GM21423 (cell line): ENCODE data around the gene IFNA10.
"Not testable (repeated sequence)": the region's sequence is repeated elsewhere in the genome, so short reads cannot be mapped to it uniquely, and the experiment has no call there.

Experiments used
- ATAC-seq: cut with Tn5 transposase; IDR thresholded peaks from one replicate; pipeline ENCODE4 v1.9.1; 2021; ENCODE audit warnings: mild to moderate bottlenecking, moderate library complexity; ENCODE audit not compliant: unreplicated experiment

Gene IFNA10

DNA sequence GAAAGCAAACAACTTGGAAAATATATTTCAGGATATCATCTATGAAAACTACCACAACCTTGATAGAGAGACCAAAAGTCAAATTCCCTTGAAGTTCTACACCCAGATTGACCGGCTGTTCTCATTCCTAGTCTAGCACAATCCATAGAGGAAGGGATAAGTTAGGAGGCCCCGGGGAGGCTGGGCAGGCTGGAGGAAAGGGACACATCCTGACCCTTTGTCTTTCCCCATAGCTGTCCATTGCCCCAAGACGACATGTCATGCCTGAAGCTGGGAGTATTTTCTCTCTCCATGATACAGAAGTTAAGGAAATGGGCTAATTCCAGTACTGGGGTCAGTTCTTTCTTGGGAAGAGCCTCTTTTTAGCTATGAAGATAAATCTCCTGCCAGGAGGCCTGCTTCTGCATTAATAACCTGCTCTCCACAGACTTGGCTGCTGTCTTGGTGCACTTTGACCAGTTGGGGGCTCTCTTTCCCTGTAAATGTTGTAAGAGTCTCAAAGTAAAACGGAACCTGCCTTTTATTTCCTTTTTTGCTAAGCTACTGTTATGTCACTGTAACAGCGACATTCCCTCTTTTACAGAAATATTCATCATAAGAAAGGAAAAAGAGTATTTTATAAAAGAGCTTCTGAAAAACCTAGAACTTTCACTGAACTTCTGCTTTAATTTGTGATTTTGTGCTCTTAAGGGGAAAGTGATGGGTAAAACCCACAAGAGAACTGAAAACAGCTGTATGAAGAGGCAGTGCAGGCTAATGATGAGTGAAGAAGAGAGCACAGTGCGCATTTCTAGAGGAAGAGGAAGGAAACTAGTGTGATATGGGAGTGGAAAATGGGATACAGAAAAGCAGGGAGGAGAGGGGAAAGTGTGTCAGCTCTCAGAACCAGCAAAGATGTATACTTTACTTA lies 11.8 kb downstream of the IFNA10 start:
- peak; percentile 92 for ATAC-seq

DNA sequence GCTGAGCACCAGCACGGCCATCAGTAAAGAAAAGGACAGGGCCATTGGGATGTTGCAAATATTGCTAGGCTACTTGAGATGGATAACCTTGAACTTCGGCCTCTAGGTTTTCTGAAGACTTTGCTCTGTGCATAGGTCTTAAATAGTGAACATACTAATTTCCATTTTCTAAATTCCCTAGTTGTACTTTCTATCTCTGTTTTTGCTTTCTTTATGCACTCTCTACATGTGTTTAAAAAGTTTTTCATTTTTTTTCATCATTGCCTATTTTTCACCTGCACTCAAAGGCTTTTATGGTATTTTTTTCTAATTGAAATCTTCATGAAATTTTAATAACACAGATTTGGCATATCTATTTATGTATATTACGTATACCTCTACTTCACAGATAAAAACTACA lies 19.5 kb downstream of the IFNA10 start, which contains the start of gene IFNA4:
Gene IFNA4 (minus strand): TSS at position 101 of the 400 bp plus-strand sequence. CDS start 56 bp downstream, at position 45.
- not testable (repeated sequence) for ATAC-seq

DNA sequence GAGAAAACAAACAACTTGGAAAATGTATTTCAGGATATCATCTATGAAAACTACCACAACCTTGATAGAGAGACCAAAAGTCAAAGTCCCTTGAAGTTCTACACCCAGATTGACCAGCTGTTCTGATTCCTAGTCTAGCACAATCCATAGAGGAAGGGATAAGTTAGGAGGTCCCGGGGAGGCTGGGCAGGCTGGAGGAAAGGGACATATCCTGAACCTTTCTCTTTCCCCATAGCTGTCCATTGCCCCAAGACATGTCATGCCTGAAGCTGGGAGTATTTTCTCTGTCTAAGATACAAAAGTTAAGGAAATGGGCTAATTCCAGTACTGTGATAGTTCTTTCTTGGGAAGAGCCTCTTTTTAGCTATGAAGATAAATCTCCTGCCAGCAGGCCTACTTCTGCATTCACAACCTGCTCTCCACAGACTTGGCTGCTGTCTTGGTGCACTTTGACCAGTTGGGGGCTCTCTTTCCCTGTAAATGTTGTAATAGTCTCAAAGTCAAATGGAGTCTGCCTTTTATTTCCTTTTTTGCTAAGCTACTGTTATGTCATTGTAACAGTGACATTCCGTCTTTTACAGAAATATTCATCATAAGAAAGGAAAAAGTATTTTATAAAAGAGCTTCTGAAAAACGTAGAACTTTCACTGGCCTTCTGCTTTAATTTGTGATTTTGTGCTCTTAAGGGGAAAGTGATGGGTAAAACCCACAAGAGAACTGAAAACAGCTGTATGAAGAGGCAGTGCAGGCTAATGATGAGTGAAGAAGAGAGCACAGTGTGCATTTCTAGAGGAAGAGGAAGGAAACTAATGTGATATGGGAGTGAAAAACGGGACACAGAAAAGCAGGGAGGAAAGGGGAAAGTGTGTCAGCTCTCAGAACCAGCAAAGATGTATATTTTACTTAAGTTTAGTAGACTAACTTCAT lies 23.9 kb downstream of the IFNA10 start:
- ATAC-seq: peak; percentile 91

DNA sequence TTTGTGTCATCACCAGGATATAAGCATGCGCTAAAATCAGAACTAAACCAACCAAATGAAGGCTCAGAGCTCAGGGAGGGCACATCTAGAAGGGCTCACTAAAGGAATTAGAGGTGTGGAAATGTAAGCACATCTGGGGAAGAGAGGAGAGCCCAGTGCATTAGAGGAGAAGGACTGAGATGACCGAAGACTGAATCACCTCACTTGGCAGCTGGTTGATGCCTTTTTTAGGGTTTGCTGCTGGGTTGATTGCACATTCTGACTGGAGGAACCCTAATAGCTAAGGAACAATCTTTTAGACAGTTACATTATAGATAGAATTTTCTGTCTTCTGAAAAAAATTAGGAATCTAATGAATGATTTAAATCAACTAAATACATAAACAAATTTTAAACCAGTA lies 32.3 kb downstream of the IFNA10 start:
- ATAC-seq: no peak

DNA sequence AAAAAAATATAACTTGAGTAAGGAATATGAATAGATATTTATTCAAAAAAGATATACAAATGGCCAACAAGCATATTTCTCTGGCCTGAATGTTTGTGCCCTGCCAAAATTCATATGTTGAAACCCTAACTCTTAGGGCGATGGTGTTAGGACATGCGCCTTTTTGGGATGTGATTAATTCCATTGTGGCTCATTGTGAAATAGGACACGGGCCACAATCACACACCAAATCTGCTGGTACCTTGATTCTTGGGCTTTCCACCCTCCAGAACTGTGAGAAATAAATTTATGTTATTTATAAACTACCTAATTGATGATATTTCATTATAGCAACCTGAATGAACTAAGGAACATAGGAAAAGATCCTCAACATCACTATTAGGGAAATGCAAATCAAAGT lies 34.8 kb downstream of the IFNA10 start:
- ATAC-seq: no peak

DNA sequence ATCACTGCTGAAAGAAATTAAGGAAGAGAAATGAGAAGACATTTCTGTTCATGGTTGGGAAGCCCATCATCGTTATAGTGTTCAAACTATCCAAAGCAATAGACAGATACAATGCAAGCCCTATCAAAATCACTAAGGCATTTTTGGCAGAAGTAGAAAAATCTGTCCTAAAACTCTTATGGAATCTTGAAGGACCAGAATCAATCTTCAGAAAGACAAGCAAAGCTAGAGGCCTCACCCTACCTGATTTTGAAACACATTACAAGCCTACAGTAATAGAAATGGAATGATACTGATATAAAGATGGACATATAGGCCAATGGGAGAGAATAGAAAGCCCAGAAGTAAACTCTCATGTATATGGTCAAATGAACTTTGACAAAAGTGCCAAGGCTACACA lies 35.6 kb downstream of the IFNA10 start:
- ATAC-seq: no peak

DNA sequence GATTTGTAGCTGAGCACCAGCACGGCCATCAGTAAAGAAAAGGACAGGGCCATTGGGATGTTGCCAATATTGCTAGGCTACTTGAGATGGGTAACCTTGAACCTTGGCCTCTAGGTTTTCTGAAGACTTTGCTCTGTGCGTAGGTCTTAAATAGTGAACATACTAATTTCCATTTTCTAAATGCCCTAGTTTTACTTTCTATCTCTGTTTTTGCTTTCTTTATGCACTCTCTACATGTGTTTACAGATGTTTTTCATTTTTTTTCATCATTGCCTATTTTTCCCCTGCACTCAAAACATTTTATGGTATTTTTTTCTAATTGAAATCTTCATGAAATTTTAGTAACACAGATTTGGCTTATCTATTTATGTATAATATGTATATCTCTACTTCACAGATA lies 40.4 kb downstream of the IFNA10 start, which contains the start of gene IFNA21:
Gene IFNA21 (minus strand): TSS at position 101 of the 400 bp plus-strand sequence. CDS start 48 bp downstream, at position 53.
- not testable (repeated sequence) for ATAC-seq

DNA sequence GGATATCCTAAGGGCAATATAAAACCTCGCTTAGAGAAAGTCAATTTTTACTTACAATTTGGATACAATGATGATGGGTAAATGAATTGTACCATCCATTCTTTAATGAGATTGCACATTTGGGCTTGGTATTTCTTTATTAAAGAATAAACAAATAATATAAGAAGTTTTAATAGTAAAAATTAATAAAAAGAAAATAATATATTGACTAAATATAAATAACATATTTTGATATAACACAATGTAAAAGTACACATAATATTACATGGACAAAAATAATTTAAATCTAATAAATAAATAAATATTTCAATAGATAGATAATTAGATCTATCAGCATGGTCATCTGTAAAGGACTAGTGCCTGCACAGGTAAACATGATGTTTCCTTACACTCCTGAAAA lies 41.4 kb downstream of the IFNA10 start:
- ATAC-seq: no peak

DNA sequence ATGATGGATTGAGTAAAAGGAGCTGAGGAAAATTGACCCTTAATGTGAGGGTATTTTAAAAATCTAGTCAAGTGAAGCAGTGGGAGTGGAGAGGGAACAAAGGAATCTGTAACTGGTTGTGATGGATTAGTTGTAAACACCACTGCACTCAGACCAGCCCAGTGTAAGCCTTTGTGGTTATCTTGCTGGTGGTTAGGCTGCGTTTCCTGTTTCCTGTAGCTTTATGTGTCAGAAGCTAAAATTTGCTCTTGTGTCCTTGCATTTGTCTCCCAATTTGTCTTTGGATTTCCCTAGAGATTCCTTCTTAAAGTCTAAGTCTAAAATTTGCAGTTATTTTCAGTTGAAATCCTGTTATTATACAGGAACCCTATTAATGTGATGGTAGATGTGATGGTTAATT lies 46.8 kb downstream of the IFNA10 start:
- peak; percentile 97 for ATAC-seq
